Upper lobe of left lung (tissue), 6 donors: Measurements from ENCODE around the gene C1QTNF5. TPM values are rescaled to one million over a fixed set of nuclear protein-coding genes. Genes with fewer than 3 reads are reported as not detected.
A peak's percentile ranks its signal among the peaks of the same experiment; 100 is the strongest.

Experiments used
- ATAC-seq, 2 donors: fragments of 200-7000 bp; cut with Tn5 transposase; one replicate each; pipeline ENCODE4 v1.9.1; 2022; ENCODE audit warnings: mild to moderate bottlenecking in 2 of 2, moderate library complexity in 2 of 2; ENCODE audit not compliant: low FRiP score in 2 of 2
- DNase-seq, 2 donors: peaks; one replicate each; pipeline ENCODE4 v3.0.0-alpha.2; 2019 to 2020
- H3K27ac ChIP-seq, 4 donors: fragments of 200-600 bp; sonication (generic); one replicate each; pipeline ENCODE4 v1.5.1; 2016 to 2019
- H3K27me3 ChIP-seq, 4 donors: fragments of 200-600 bp; sonication (generic); one replicate each; pipeline ENCODE4 v1.5.1; 2017 to 2019
- H3K36me3 ChIP-seq, 4 donors: fragments of 200-600 bp; sonication (generic); one replicate each; pipeline ENCODE4 v1.5.1; 2016 to 2019
- H3K4me1 ChIP-seq, 4 donors: fragments of 200-600 bp; sonication (generic); one replicate each; pipeline ENCODE4 v1.5.1; 2018 to 2019
- H3K4me3 ChIP-seq, 4 donors: fragments of 200-600 bp; sonication (generic); one replicate each; pipeline ENCODE4 v1.5.1; 2017 to 2019; ENCODE audit warnings: mild to moderate bottlenecking in 2 of 4, moderate library complexity in 1 of 4
- H3K9me3 ChIP-seq, 4 donors: fragments of 200-600 bp; sonication (generic); one replicate each; pipeline ENCODE4 v1.5.1; 2018 to 2019
- CTCF ChIP-seq, 6 experiments: fragments of 450-650 bp in 4 of 6; fragments of 200-600 bp in 2 of 6; sonication (generic) in 2 of 6; IDR thresholded peaks; one replicate each; pipeline ENCODE4 v1.5.1; 2016 to 2019; ENCODE audit warnings: antibody characterized with exemption in 6 of 6
- EP300 ChIP-seq, 4 donors: sonication (generic); formaldehyde crosslinking; IDR thresholded peaks; one replicate each; pipeline ENCODE4 v1.5.1; 2017; ENCODE audit warnings: antibody characterized with exemption in 4 of 4, control low read depth in 2 of 4
- POLR2A ChIP-seq, 4 donors: fragments of 450-650 bp; IDR thresholded peaks; one replicate each; pipeline ENCODE4 v1.5.1; 2016 to 2017; ENCODE audit warnings: antibody characterized with exemption in 4 of 4, mild to moderate bottlenecking in 2 of 4
- POLR2AphosphoS5 ChIP-seq, 2 donors: sonication (generic); formaldehyde crosslinking; IDR thresholded peaks; one replicate each; pipeline ENCODE4 v1.5.1; 2017; ENCODE audit warnings: antibody characterized with exemption in 2 of 2
- WGBS, 2 donors: methylation state at CpG; one replicate each; pipeline ENCODE4 v1.1.5; 2017 to 2018; 5-methylcytosine and 5-hydroxymethylcytosine counted together
- total RNA-seq, 6 donors: library from RNA; depleted of rRNA in 4 of 6; stranded (reverse); fragments of >200 nt in 4 of 6; gene quantifications; one replicate each; pipeline versions ENCODE4 v1.1.0 to v1.2.1, GENCODE V29; 2016 to 2021
- donor health status: DM: no; HTN: no; CAD: no; lungs with moderate emphysema.
- donor health status: DM: no; HTN: yes; CAD: no; lungs with severe emphysema.

Gene C1QTNF5
- total RNA-seq, 6 donors from 2014 or later = 10.5 to 57.2 (median 26.4) TPM

GRCh38 chr11:119369132-119369925 is 28.6 kb upstream of the C1QTNF5 start:
- DNase-seq = no peak
- no peak for ATAC-seq
- Histone ChIP-seq H3K27ac (peak overlapping the region in 1 of 4 donors; percentile 18), H3K4me3 (no peak overlapping the region), H3K36me3 (no peaks in the 10 kb centered on the region), H3K9me3 (no peaks in the 10 kb centered on the region), H3K27me3 (peaks cover 0 to 1% (median 0%) of the 10 kb centered on the region in 4 donors), H3K4me1 (peaks cover 21 to 37% (median 30%) of the 10 kb centered on the region in 4 donors)
- WGBS, 2 donors = 74 to 76% methylated on average over 13 of the region's 13 CpGs
- no peak for TF ChIP-seq CTCF (IDR thresholded peaks at IDR 0.05)

GRCh38 chr11:119368121-119369034 is 27.7 kb upstream of the C1QTNF5 start:
- peaks cover 28 to 41% (median 37%) of the 10 kb centered on the region in 4 donors for H3K4me1 ChIP-seq
- ATAC-seq = peak in 1 of 2 donors; percentile 31
- 38 to 61% methylated on average over 7 to 15 of the region's 17 CpGs for WGBS, 2 donors
- no peaks in the 10 kb centered on the region for H3K9me3 ChIP-seq
- H3K36me3 ChIP-seq = no peaks in the 10 kb centered on the region
- H3K4me3 ChIP-seq = no peak overlapping the region
- DNase-seq = peak; percentile 39 to 85
- H3K27me3 ChIP-seq = peaks cover 0 to 7% (median 1%) of the 10 kb centered on the region in 4 donors
- H3K27ac ChIP-seq = peak overlapping the region in 1 of 4 donors; percentile 30
- TF ChIP-seq EP300 (IDR thresholded peaks at IDR 0.05) = no peak
- TF ChIP-seq POLR2A (IDR thresholded peaks at IDR 0.05) = no peak
- no peak for TF ChIP-seq CTCF (IDR thresholded peaks at IDR 0.05)
- no peak for TF ChIP-seq POLR2AphosphoS5 (IDR thresholded peaks at IDR 0.05)

GRCh38 chr11:119367661-119368120 is 27.0 kb upstream of the C1QTNF5 start:
- peak overlapping the region in 1 of 4 donors; percentile 30 for H3K27ac ChIP-seq
- H3K9me3 ChIP-seq = no peaks in the 10 kb centered on the region
- WGBS, 2 donors = 76 to 86% methylated on average over 9 of the region's 9 CpGs
- no peak for TF ChIP-seq POLR2AphosphoS5 (IDR thresholded peaks at IDR 0.05)
- TF ChIP-seq POLR2A (IDR thresholded peaks at IDR 0.05) = no peak
- no peak for TF ChIP-seq EP300 (IDR thresholded peaks at IDR 0.05)
- no peak for TF ChIP-seq CTCF (IDR thresholded peaks at IDR 0.05)
- peaks cover 0 to 12% (median 1%) of the 10 kb centered on the region in 4 donors for H3K27me3 ChIP-seq
- H3K4me3 ChIP-seq = no peak overlapping the region
- no peak for DNase-seq
- H3K36me3 ChIP-seq = no peaks in the 10 kb centered on the region
- peak in 1 of 2 donors; percentile 14 for ATAC-seq
- peaks cover 29 to 48% (median 40%) of the 10 kb centered on the region in 4 donors for H3K4me1 ChIP-seq

GRCh38 chr11:119366690-119367620 is 26.3 kb upstream of the C1QTNF5 start:
- no peaks in the 10 kb centered on the region for H3K36me3 ChIP-seq
- peaks cover 29 to 55% (median 41%) of the 10 kb centered on the region in 4 donors for H3K4me1 ChIP-seq
- no peak overlapping the region for H3K4me3 ChIP-seq
- H3K27ac ChIP-seq = no peak overlapping the region
- 82 to 91% methylated on average over 7 to 8 of the region's 11 CpGs for WGBS, 2 donors
- ATAC-seq (no peak), DNase-seq (no peak)
- no peaks in the 10 kb centered on the region for H3K9me3 ChIP-seq
- TF ChIP-seq POLR2A (IDR thresholded peaks at IDR 0.05) = no peak
- TF ChIP-seq EP300 (IDR thresholded peaks at IDR 0.05) = no peak
- TF ChIP-seq CTCF (IDR thresholded peaks at IDR 0.05) = no peak
- TF ChIP-seq POLR2AphosphoS5 (IDR thresholded peaks at IDR 0.05) = no peak
- H3K27me3 ChIP-seq = peaks cover 0 to 12% (median 1%) of the 10 kb centered on the region in 4 donors
